ENCODE measurements around the gene OR5A1. TPM values are rescaled to one million over a fixed set of nuclear protein-coding genes. Genes with fewer than 3 reads are reported as not detected.

The OR5A1 gene
- total RNA-seq, 1 donor from 2014 or later, result not detected

DNA sequence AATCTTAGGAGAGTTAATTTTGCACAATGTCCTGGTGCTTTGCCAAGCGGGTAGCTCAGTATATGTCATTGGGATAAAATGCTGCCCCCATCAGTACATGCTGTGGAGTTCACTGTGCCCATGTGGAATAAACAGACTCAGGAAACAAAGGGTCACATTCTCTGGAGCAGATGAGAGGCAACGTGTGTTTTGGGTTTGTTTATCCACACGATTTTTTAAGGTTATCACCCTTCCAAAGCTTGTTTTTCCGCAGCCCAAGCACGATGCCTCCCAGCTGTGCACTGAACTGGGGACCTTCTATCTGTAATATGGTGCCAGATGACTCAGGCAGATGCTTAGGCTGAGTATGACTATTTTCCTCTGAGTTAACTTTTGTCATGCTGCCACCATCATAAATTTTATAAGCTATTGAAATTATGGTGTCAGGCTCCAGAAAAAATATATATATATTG is 26.9 kb downstream of the OR5A1 start:
- DNase-seq (ENCODE audit: low spot score) (peak; percentile 71), ATAC-seq (peak; percentile 99)
- intact Hi-C loops (cut with DNase I), result no loop called here

GRCh38 chr11:59473015-59473414 is 36.7 kb downstream of the OR5A1 start, which contains the start of gene OR4D10:
Gene OR4D10, plus strand, starts transcription at chr11:59473315. Its CDS starts 4,115 bp downstream, at chr11:59477430.
- no peak for DNase-seq (ENCODE audit: low spot score)
- ATAC-seq, result no peak
- intact Hi-C loops (cut with DNase I), result no loop called here

- no peak for ATAC-seq
- intact Hi-C loops (cut with DNase I), result no loop called here
- DNase-seq (ENCODE audit: low spot score), result no peak
Observed at GRCh38 chr11:59475176-59475575, 38.9 kb downstream of the OR5A1 start.

- ATAC-seq (no peak), DNase-seq (ENCODE audit: low spot score) (no peak)
- intact Hi-C loops (cut with DNase I), result no loop called here
Observed at GRCh38 chr11:59479906-59480305, 43.6 kb downstream of the OR5A1 start.

DNA sequence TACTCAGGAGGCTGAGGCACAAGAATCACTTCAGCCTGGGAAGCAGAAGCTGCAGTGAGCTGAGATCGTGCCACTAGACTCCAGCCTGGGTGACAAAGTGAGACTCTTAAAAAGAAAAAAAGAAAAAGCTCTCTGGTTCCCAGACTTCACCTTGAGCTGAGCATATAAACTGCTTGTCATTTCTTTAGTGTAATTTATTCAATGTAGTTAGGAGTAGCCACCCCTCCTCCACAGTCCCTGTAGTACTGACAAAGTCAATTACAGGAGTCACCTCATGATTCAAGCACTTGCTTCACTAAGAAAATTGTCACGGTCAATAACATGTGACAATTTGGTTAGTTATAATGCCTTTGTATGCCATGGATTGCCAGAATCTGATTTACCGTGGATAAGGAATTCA is 44.1 kb downstream of the OR5A1 start:
- DNase-seq (ENCODE audit: low spot score), result no peak
- intact Hi-C loops (cut with DNase I), result no loop called here
- no peak for ATAC-seq

Other genes with a start within 250 kb of the OR5A1 start
- gene MPEG1, start 223.5 kb upstream of the OR5A1 start, total RNA-seq, result 18.0 TPM
- not detected for gene OR5AN1, start 77.6 kb upstream of the OR5A1 start, total RNA-seq
- not detected for gene OR5A2, start 10.1 kb upstream of the OR5A1 start, total RNA-seq
- not detected for gene OR4D6, start 20.5 kb downstream of the OR5A1 start, total RNA-seq
- gene OR4D10, start 36.8 kb downstream of the OR5A1 start, total RNA-seq, result not detected
- not detected for gene OR4D11, start 67.1 kb downstream of the OR5A1 start, total RNA-seq
- gene OR4D9, start 75.1 kb downstream of the OR5A1 start, total RNA-seq, result not detected
- gene OSBP, start 179.3 kb downstream of the OR5A1 start, total RNA-seq, result 45.5 TPM
- gene PATL1, start 232.6 kb downstream of the OR5A1 start, total RNA-seq, result 37.4 TPM